Liver (tissue), 9 donors: ENCODE data around the gene TJP1. TPM values are rescaled to one million over a fixed set of nuclear protein-coding genes. Genes with fewer than 3 reads are reported as not detected.

Experiments
- DNase-seq: peaks from one replicate; pipeline ENCODE4 v3.0.0-alpha.2; 2017; ENCODE audit warnings: low spot score
- H3K27ac ChIP-seq, 2 donors: one replicate each; pipeline ENCODE4 v1.7.0; 2013; ENCODE audit warnings: inconsistent platforms in 2 of 2, low read length in 2 of 2, control low read depth in 1 of 2, low read depth in 1 of 2, mild to moderate bottlenecking in 1 of 2
- H3K27me3 ChIP-seq, 4 donors: one replicate each; pipeline versions ENCODE4 v1.6.1 to v1.7.0; 2013; ENCODE audit warnings: low read length in 3 of 4, inconsistent platforms in 1 of 4, mild to moderate bottlenecking in 1 of 4, moderate library complexity in 1 of 4; ENCODE audit not compliant: control insufficient read depth in 4 of 4, insufficient read depth in 4 of 4
- H3K36me3 ChIP-seq, 4 donors: one replicate each; pipeline versions ENCODE4 v1.6.1 to v1.7.0; 2013; ENCODE audit warnings: low read length in 3 of 4, mild to moderate bottlenecking in 3 of 4, low read depth in 1 of 4, moderate library complexity in 1 of 4; ENCODE audit not compliant: control insufficient read depth in 4 of 4, insufficient read depth in 3 of 4
- H3K4me1 ChIP-seq, 4 donors: one replicate each; pipeline versions ENCODE4 v1.6.1 to v1.7.0; 2013; ENCODE audit warnings: low read length in 3 of 4, mild to moderate bottlenecking in 3 of 4, moderate library complexity in 1 of 4; ENCODE audit not compliant: control insufficient read depth in 4 of 4, insufficient read depth in 4 of 4
- H3K4me3 ChIP-seq, 3 donors: one replicate each; pipeline versions ENCODE4 v1.6.1 to v1.7.0; 2013; ENCODE audit warnings: low read length in 3 of 3, control low read depth in 1 of 3, low read depth in 1 of 3, mild to moderate bottlenecking in 1 of 3
- H3K9ac ChIP-seq, 2 donors: one replicate each; pipeline ENCODE4 v1.7.0; 2013; ENCODE audit warnings: low read length in 2 of 2, mild to moderate bottlenecking in 2 of 2, moderate library complexity in 2 of 2, control low read depth in 1 of 2, low read depth in 1 of 2
- H3K9me3 ChIP-seq, 4 donors: one replicate each; pipeline versions ENCODE4 v1.6.1 to v1.7.0; 2013; ENCODE audit warnings: low read length in 3 of 4; ENCODE audit not compliant: control insufficient read depth in 4 of 4
- FOXA1 ChIP-seq: IDR thresholded peaks from 2 replicates; pipeline ENCODE4 v1.6.1; 2016; ENCODE audit warnings: antibody characterized with exemption
- GABPA ChIP-seq, 2 donors: IDR thresholded peaks in 1 of 2; conservative IDR thresholded peaks in 1 of 2; 2 replicates each; pipeline ENCODE4 v1.6.1; 2016; ENCODE audit warnings: antibody characterized with exemption in 2 of 2, mild to moderate bottlenecking in 1 of 2, moderate library complexity in 1 of 2
- HNF4A ChIP-seq, 2 donors: conservative IDR thresholded peaks; 2 replicates each; pipeline ENCODE4 v1.6.1; 2016; ENCODE audit warnings: antibody characterized with exemption in 2 of 2, mild to moderate bottlenecking in 2 of 2
- HNF4G ChIP-seq: IDR thresholded peaks from 2 replicates; pipeline ENCODE4 v1.6.1; 2016; ENCODE audit warnings: antibody characterized with exemption
- JUND ChIP-seq, 2 donors: IDR thresholded peaks; 2 replicates each; pipeline ENCODE4 v1.6.1; 2016; ENCODE audit warnings: antibody characterized with exemption in 2 of 2
- RAD21 ChIP-seq, 2 donors: IDR thresholded peaks; 2 replicates each; pipeline ENCODE4 v1.6.1; 2016; ENCODE audit warnings: antibody characterized with exemption in 2 of 2, mild to moderate bottlenecking in 2 of 2
- RXRA ChIP-seq, 2 donors: IDR thresholded peaks; 2 replicates each; pipeline ENCODE4 v1.6.1; 2017 to 2018; ENCODE audit warnings: antibody characterized with exemption in 2 of 2, mild to moderate bottlenecking in 1 of 2
- TAF1 ChIP-seq: conservative IDR thresholded peaks from 2 replicates; pipeline ENCODE4 v1.6.1; 2016; ENCODE audit warnings: antibody characterized with exemption, mild to moderate bottlenecking
- YY1 ChIP-seq: IDR thresholded peaks from 2 replicates; pipeline ENCODE4 v1.6.1; 2016; ENCODE audit warnings: antibody characterized with exemption, mild to moderate bottlenecking
- WGBS: extraction: QIAGEN DNeasy Blood & Tissue Kit; methylation state at CpG from one replicate; pipeline ENCODE4 v1.1.7; 2013; 5-methylcytosine and 5-hydroxymethylcytosine counted together
- polyA plus RNA-seq, 2 donors: library from polyadenylated mRNA; stranded (reverse) in 1 of 2; unstranded in 1 of 2; fragments of 200-250 nt in 1 of 2; fragments of >200 nt in 1 of 2; fragmentation: Nextera tagmentation in 1 of 2; extraction: Ambion mirVana in 1 of 2; gene quantifications; one replicate each; pipeline versions ENCODE4 v1.2.1 to v1.2.3, GENCODE V29; 2013 to 2015
- total RNA-seq, 2 donors: library from RNA; depleted of rRNA; stranded (reverse); fragments of >200 nt; gene quantifications; one replicate each; pipeline ENCODE4 v1.2.3, GENCODE V29; 2014
- TF ChIP-seq, protein P1 (sequence below): IDR thresholded peaks from 2 replicates; pipeline ENCODE4 v1.6.1; 2016; ENCODE audit warnings: antibody characterized with exemption, mild to moderate bottlenecking
- TF ChIP-seq, protein P2 (sequence below): IDR thresholded peaks from 2 replicates; pipeline ENCODE4 v1.6.1; 2016; ENCODE audit warnings: antibody characterized with exemption
- TF ChIP-seq, protein P3 (sequence below): IDR thresholded peaks from 2 replicates; pipeline ENCODE4 v1.6.1; 2016; ENCODE audit warnings: antibody characterized with exemption
- donor health status: healthy.
- donor health status: healthy.
- donor health status: healthy.
- donor health status: healthy.
- donor health status: healthy.

TJP1 gene
- total and polyA plus RNA-seq, 4 donors, result 12.6 to 40.4 (median 16.9) TPM

DNA sequence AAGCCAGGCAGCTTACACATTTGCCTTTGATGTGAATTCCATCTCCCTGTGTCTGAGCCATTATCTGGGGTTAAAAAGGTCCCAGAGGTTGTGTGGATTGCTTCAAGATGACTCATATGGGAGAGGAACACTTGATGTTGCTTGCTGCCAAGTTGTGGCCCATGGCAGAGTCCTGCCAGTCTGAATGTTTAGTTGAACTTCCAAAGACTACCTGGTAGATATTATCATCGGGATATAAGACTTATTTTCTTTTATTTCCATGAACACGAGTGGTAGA, 85.6 kb downstream of the TJP1 start (continued):
- TF ChIP-seq, protein P1, sequence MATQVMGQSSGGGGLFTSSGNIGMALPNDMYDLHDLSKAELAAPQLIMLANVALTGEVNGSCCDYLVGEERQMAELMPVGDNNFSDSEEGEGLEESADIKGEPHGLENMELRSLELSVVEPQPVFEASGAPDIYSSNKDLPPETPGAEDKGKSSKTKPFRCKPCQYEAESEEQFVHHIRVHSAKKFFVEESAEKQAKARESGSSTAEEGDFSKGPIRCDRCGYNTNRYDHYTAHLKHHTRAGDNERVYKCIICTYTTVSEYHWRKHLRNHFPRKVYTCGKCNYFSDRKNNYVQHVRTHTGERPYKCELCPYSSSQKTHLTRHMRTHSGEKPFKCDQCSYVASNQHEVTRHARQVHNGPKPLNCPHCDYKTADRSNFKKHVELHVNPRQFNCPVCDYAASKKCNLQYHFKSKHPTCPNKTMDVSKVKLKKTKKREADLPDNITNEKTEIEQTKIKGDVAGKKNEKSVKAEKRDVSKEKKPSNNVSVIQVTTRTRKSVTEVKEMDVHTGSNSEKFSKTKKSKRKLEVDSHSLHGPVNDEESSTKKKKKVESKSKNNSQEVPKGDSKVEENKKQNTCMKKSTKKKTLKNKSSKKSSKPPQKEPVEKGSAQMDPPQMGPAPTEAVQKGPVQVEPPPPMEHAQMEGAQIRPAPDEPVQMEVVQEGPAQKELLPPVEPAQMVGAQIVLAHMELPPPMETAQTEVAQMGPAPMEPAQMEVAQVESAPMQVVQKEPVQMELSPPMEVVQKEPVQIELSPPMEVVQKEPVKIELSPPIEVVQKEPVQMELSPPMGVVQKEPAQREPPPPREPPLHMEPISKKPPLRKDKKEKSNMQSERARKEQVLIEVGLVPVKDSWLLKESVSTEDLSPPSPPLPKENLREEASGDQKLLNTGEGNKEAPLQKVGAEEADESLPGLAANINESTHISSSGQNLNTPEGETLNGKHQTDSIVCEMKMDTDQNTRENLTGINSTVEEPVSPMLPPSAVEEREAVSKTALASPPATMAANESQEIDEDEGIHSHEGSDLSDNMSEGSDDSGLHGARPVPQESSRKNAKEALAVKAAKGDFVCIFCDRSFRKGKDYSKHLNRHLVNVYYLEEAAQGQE, result no peak
- TF ChIP-seq, protein P2, sequence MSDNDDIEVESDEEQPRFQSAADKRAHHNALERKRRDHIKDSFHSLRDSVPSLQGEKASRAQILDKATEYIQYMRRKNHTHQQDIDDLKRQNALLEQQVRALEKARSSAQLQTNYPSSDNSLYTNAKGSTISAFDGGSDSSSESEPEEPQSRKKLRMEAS, result no peak
- TF ChIP-seq HNF4A (conservative IDR thresholded peaks at IDR 0.05), result peak in 1 of 2 donors; percentile 10

DNA sequence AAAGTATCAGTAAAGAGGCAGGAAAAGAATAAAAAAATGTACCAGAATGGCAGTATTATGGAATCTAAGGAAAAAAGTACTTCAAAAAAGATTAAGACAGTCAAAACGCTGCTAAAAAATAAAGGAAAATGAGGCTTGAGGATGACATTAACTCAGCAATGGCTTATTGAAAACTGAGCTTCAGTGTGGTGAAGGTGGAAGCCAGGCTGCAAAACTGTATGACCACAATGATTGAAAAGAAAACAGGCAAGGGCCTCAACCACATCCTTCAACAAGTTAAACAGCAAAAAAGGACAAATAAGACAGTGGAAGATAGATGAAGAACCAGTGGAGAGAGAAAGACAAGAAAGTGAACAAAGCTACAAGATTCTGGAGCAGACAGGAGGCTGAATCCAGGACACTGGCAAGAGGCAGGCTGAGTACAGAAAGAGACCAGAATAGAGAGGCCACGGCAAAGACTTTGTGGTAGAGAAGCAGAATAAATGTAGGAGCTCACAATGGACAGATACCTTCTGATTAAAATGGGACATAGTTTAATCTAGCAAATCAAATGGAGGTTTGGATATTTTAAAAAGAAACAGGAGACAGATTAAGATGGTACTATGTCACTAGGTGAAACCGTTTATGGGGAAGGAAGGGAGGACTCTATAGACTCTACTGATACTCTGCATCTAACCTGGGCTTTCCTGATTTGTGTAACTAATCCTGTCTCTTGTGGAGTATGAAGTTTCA, 86.1 kb downstream of the TJP1 start:
- Histone ChIP-seq H3K36me3 (peaks cover 3 to 18% (median 12%) of the 10 kb centered on the region in 4 donors), H3K27me3 (no peaks in the 10 kb centered on the region), H3K9me3 (no peaks in the 10 kb centered on the region), H3K4me1 (peaks cover 0 to 11% (median 8%) of the 10 kb centered on the region in 4 donors), H3K9ac (no peak overlapping the region), H3K4me3 (no peak overlapping the region), H3K27ac (peak overlapping the region in 1 of 2 donors; percentile 9)
- WGBS, result 88% methylated on average over 3 of the region's 3 CpGs
- no peak for DNase-seq
- TF ChIP-seq YY1 (no peak), TAF1 (no peak)

DNA sequence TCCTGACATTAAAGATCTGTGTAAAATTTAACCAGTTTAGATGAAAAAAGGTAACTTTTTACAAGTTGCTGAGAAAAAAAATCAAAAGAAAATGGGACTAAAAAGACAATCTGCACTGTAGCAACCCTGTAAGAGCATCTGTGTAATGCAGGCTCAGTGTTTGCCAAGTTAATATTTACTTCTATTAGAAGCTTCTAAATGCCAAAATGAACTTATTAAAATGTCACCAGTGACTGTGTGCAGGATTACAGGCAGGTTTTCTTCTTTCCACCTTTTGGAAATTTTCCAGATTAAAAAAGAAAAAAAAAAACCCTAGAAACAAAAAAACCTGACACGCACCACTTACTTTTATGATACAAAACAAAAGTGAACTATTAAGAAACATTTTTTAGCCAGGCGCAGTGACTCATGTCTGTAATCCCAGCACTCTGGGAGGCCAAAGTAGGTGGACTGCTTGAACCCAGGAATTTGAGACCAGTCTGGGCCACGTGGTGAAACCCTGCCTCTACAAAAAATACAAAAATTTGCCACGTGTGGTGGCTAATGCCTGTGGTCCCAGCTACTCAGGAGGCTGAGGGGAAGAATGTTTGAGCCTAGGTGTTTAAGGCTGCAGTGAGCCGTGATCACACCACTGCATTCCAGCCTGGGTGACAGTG, 87.2 kb downstream of the TJP1 start:
- Histone ChIP-seq H3K27me3 (no peaks in the 10 kb centered on the region), H3K4me1 (peaks cover 0 to 11% (median 8%) of the 10 kb centered on the region in 4 donors), H3K9ac (no peak overlapping the region), H3K4me3 (no peak overlapping the region), H3K27ac (peak overlapping the region; percentile 9 to 75), H3K9me3 (no peaks in the 10 kb centered on the region), H3K36me3 (peaks cover 3 to 14% (median 11%) of the 10 kb centered on the region in 4 donors)
- 56% methylated on average over 5 of the region's 5 CpGs for WGBS
- no peak for DNase-seq
- no peak for TF ChIP-seq FOXA1
- peak; percentile 28 to 47 for TF ChIP-seq JUND (IDR thresholded peaks at IDR 0.05)
- no peak for TF ChIP-seq HNF4G
- peak in 1 of 2 donors; percentile 35 for TF ChIP-seq RAD21 (IDR thresholded peaks at IDR 0.05)
- peak; percentile 39 to 57 for TF ChIP-seq HNF4A (conservative IDR thresholded peaks at IDR 0.05)
- TF ChIP-seq, protein P3, sequence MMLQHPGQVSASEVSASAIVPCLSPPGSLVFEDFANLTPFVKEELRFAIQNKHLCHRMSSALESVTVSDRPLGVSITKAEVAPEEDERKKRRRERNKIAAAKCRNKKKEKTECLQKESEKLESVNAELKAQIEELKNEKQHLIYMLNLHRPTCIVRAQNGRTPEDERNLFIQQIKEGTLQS, result peak; percentile 14
- peak; percentile 10 to 25 for TF ChIP-seq RXRA (IDR thresholded peaks at IDR 0.05)
- TF ChIP-seq GABPA (IDR thresholded peaks at IDR 0.05 in 1 of 2, conservative IDR thresholded peaks at IDR 0.05 in 1 of 2), result no peak
